ENCODE measurements around the gene PCDHB1. TPM values are rescaled to one million over a fixed set of nuclear protein-coding genes. Genes with fewer than 3 reads are reported as not detected.

The PCDHB1 gene
- total and polyA plus RNA-seq, 2 experiments from 2014 or later = 0.03 to 0.05 TPM

GRCh38 chr5:141094481-141095262, 43.5 kb downstream of the PCDHB1 start, which contains the start of gene PCDHB2 (continued):
- TF ChIP-seq ZNF462 (CRISPR knock-in tag; IDR thresholded peaks at IDR 0.05) = no peak
- no peak for TF ChIP-seq EZH2phosphoT487 (IDR thresholded peaks at IDR 0.05; ENCODE audit: unreplicated experiment)
- no peak for TF ChIP-seq CREB1 (CRISPR knock-in tag; IDR thresholded peaks at IDR 0.05; ENCODE audit: low read depth)
- no peak for TF ChIP-seq EZH2 (IDR thresholded peaks at IDR 0.05; ENCODE audit: low read depth, unreplicated experiment)
- TF ChIP-seq POLR2AphosphoS5 (IDR thresholded peaks at IDR 0.05; ENCODE audit: low read depth) = peak; percentile 83
- TF ChIP-seq JUNB (IDR thresholded peaks at IDR 0.05; ENCODE audit: unreplicated experiment) = peak; percentile 60

- peaks cover 8% of the 10 kb centered on the region; the same call in 2 of the 3 replicates for H3K4me1 Mint-ChIP-seq
- peak; percentile 44 for DNase-seq (ENCODE audit: low spot score)
- H4K20me1 ChIP-seq (replicated peaks; ENCODE audit: insufficient read depth) = no peaks in the 10 kb centered on the region; the same call in 1 of the 2 replicates
- peak overlapping the region; percentile 89 for H3K4me2 ChIP-seq
- peaks cover 28% of the 10 kb centered on the region; the same call in 2 of the 3 replicates for H3K9me3 Mint-ChIP-seq
- H3K27ac Mint-ChIP-seq = peak overlapping the region; percentile 95; the same call in 1 of the 2 replicates
- H3K9me2 ChIP-seq (ENCODE audit: insufficient read depth) = no peaks in the 10 kb centered on the region
- H2AFZ ChIP-seq = peak overlapping the region; percentile 7
- H3K79me2 ChIP-seq (replicated peaks; ENCODE audit: insufficient read depth) = peaks cover 30% of the 10 kb centered on the region
- peak overlapping the region; percentile 68 for H3K4me3 ChIP-seq
- peak overlapping the region; percentile 70; the same call in 1 of the 2 replicates for H3K27ac ChIP-seq (ENCODE audit: low read depth)
- no peaks in the 10 kb centered on the region for H3F3A ChIP-seq (replicated peaks; ENCODE audit: low read depth)
- H3K36me3 Mint-ChIP-seq (ENCODE audit: low read depth) = peaks cover 40% of the 10 kb centered on the region
- no peaks in the 10 kb centered on the region for H3K4me1 ChIP-seq (ENCODE audit: insufficient read depth)
- TF ChIP-seq, protein P1, sequence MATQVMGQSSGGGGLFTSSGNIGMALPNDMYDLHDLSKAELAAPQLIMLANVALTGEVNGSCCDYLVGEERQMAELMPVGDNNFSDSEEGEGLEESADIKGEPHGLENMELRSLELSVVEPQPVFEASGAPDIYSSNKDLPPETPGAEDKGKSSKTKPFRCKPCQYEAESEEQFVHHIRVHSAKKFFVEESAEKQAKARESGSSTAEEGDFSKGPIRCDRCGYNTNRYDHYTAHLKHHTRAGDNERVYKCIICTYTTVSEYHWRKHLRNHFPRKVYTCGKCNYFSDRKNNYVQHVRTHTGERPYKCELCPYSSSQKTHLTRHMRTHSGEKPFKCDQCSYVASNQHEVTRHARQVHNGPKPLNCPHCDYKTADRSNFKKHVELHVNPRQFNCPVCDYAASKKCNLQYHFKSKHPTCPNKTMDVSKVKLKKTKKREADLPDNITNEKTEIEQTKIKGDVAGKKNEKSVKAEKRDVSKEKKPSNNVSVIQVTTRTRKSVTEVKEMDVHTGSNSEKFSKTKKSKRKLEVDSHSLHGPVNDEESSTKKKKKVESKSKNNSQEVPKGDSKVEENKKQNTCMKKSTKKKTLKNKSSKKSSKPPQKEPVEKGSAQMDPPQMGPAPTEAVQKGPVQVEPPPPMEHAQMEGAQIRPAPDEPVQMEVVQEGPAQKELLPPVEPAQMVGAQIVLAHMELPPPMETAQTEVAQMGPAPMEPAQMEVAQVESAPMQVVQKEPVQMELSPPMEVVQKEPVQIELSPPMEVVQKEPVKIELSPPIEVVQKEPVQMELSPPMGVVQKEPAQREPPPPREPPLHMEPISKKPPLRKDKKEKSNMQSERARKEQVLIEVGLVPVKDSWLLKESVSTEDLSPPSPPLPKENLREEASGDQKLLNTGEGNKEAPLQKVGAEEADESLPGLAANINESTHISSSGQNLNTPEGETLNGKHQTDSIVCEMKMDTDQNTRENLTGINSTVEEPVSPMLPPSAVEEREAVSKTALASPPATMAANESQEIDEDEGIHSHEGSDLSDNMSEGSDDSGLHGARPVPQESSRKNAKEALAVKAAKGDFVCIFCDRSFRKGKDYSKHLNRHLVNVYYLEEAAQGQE (IDR thresholded peaks at IDR 0.05; ENCODE audit: unreplicated experiment) = no peak
- TF ChIP-seq CTCF (conservative IDR thresholded peaks at IDR 0.05; ENCODE audit: low read depth in 2 of 2) = 0 out of 4 replicates have a peak, but pooled peaks of 1 of the 2 experiments have one; percentile 8
- TF ChIP-seq CREB1 (CRISPR knock-in tag; IDR thresholded peaks at IDR 0.05; ENCODE audit: low read depth) = no peak
- TF ChIP-seq EZH2 (IDR thresholded peaks at IDR 0.05; ENCODE audit: low read depth, unreplicated experiment) = no peak
- H3K4me3 Mint-ChIP-seq = peak overlapping the region; percentile 93
- H3K36me3 ChIP-seq (ENCODE audit: insufficient read depth) = no peaks in the 10 kb centered on the region
- no peaks in the 10 kb centered on the region for H3K27me3 ChIP-seq (ENCODE audit: insufficient read depth)
- ATAC-seq = peak; percentile 48
- H3K27me3 Mint-ChIP-seq (ENCODE audit: insufficient read depth, low read depth, poor library complexity) = no peaks in the 10 kb centered on the region
These were observed 44.1 kb downstream of the PCDHB1 start for GRCh38 chr5:141095263-141095641.
